Measurements from ENCODE around the gene TMEM167A. TPM values are rescaled to one million over a fixed set of nuclear protein-coding genes. Genes with fewer than 3 reads are reported as not detected.

TMEM167A gene
- total and polyA plus RNA-seq, 2 of the 4 experiments (the other 2 are of a cell fraction) = 34.6 to 45.1 TPM

- no peak overlapping the region for H3K4ac ChIP-seq (ENCODE audit: low read depth, low read length)
- H3K27ac ChIP-seq (ENCODE audit: insufficient read depth, low read length) = no peak overlapping the region
- H4K20me1 ChIP-seq (ENCODE audit: insufficient read depth, low read length) = no peaks in the 10 kb centered on the region
- H3K9me3 ChIP-seq (ENCODE audit: control insufficient read depth, insufficient read depth, low read length) = no peaks in the 10 kb centered on the region
- H3K36me3 ChIP-seq (ENCODE audit: control insufficient read depth, insufficient read depth, low read length) = no peaks in the 10 kb centered on the region
- intact Hi-C loops (cut with micrococcal nuclease) (no loop called here), in situ Hi-C loops (cut with MboI; ENCODE audit: low sequenced_read_pairs) (no loop called here), dilution Hi-C loops (cut with HindIII; ENCODE audit: low sequenced_read_pairs, unreplicated experiment) (no loop called here)
- no peak overlapping the region for H4K91ac ChIP-seq (ENCODE audit: insufficient read depth, low read depth, low read length)
- H2BK5ac ChIP-seq (ENCODE audit: low read depth, low read length, poor library complexity, severe bottlenecking) = no peak overlapping the region
- H2BK15ac ChIP-seq (ENCODE audit: low read depth, low read length) = no peak overlapping the region
- no peak overlapping the region for H4K5ac ChIP-seq (ENCODE audit: low read depth, low read length)
- H2AFZ ChIP-seq (replicated peaks; ENCODE audit: low read length, poor library complexity) = no peak overlapping the region
- H2BK20ac ChIP-seq (ENCODE audit: low read depth, low read length) = no peak overlapping the region
- H3K4me3 ChIP-seq (ENCODE audit: insufficient read depth, low read depth, low read length) = no peak overlapping the region
- TF ChIP-seq RFX5 (IDR thresholded peaks at IDR 0.05; ENCODE audit: low read depth, low read length) (no peak), MAFK (IDR thresholded peaks at IDR 0.05; ENCODE audit: low read depth, low read length) (no peak), ELK1 (IDR thresholded peaks at IDR 0.05; ENCODE audit: borderline replicate concordance, low read depth, low read length) (no peak), NFE2L2 (IDR thresholded peaks at IDR 0.05; ENCODE audit: low read depth, low read length) (no peak), RAD21 (IDR thresholded peaks at IDR 0.05; ENCODE audit: low read length) (no peak), CHD1 (IDR thresholded peaks at IDR 0.05; ENCODE audit: low read depth, low read length) (no peak), FOS (IDR thresholded peaks at IDR 0.05; ENCODE audit: low read depth, low read length) (no peak), MAZ (IDR thresholded peaks at IDR 0.05; ENCODE audit: borderline replicate concordance, low read depth, low read length) (no peak), POLR2A (IDR thresholded peaks at IDR 0.05; ENCODE audit: low read depth, low read length) (no peak), CEBPB (IDR thresholded peaks at IDR 0.05; ENCODE audit: low read depth, low read length) (no peak), MXI1 (IDR thresholded peaks at IDR 0.05; ENCODE audit: borderline replicate concordance, low read depth, low read length) (no peak), SMC3 (IDR thresholded peaks at IDR 0.05; ENCODE audit: low read depth, low read length) (no peak), RCOR1 (IDR thresholded peaks at IDR 0.05; ENCODE audit: insufficient replicate concordance, low read length) (no peak), BHLHE40 (IDR thresholded peaks at IDR 0.05; ENCODE audit: low read depth, low read length) (no peak)
- TF ChIP-seq, protein P1, sequence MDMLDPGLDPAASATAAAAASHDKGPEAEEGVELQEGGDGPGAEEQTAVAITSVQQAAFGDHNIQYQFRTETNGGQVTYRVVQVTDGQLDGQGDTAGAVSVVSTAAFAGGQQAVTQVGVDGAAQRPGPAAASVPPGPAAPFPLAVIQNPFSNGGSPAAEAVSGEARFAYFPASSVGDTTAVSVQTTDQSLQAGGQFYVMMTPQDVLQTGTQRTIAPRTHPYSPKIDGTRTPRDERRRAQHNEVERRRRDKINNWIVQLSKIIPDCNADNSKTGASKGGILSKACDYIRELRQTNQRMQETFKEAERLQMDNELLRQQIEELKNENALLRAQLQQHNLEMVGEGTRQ (IDR thresholded peaks at IDR 0.05; ENCODE audit: low read depth, low read length) = no peak
- TF ChIP-seq, protein P2, sequence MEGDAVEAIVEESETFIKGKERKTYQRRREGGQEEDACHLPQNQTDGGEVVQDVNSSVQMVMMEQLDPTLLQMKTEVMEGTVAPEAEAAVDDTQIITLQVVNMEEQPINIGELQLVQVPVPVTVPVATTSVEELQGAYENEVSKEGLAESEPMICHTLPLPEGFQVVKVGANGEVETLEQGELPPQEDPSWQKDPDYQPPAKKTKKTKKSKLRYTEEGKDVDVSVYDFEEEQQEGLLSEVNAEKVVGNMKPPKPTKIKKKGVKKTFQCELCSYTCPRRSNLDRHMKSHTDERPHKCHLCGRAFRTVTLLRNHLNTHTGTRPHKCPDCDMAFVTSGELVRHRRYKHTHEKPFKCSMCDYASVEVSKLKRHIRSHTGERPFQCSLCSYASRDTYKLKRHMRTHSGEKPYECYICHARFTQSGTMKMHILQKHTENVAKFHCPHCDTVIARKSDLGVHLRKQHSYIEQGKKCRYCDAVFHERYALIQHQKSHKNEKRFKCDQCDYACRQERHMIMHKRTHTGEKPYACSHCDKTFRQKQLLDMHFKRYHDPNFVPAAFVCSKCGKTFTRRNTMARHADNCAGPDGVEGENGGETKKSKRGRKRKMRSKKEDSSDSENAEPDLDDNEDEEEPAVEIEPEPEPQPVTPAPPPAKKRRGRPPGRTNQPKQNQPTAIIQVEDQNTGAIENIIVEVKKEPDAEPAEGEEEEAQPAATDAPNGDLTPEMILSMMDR (conservative IDR thresholded peaks at IDR 0.05; ENCODE audit: low read depth, low read length) = no peak
- no peak overlapping the region for H3K56ac ChIP-seq (ENCODE audit: extremely low read depth, insufficient read depth, low read length)
- H3K18ac ChIP-seq (ENCODE audit: low read depth, low read length) = no peak overlapping the region
- ChIA-PET POLR2A (ENCODE audit: unreplicated experiment) (no interaction called here), CTCF (no interaction called here)
- no TSS peak for BruUV-seq (replicated peaks)
- H3K27me3 ChIP-seq (ENCODE audit: control insufficient read depth, insufficient read depth, low read length) = no peaks in the 10 kb centered on the region
- H3K4me2 ChIP-seq (ENCODE audit: low read depth, low read length) = no peak overlapping the region
- H3K79me1 ChIP-seq (ENCODE audit: low read depth in 1 of 2, low read length in 2 of 2) = no peaks in the 10 kb centered on the region
- no peak overlapping the region for H4K8ac ChIP-seq (ENCODE audit: low read depth in 2 of 2, low read length in 2 of 2)
- no peak overlapping the region for H2BK120ac ChIP-seq (ENCODE audit: low read depth, low read length)
- H2AK5ac ChIP-seq (ENCODE audit: low read depth, low read length) = no peak overlapping the region
- DNase-seq (no peak), ATAC-seq (ENCODE audit: low read depth) (no peak)
- no peaks in the 10 kb centered on the region for H3K4me1 ChIP-seq (ENCODE audit: control insufficient read depth, insufficient read depth, low read length)
- H3K23ac ChIP-seq (ENCODE audit: low read depth, low read length) = no peak overlapping the region
- no CpG with 5 or more reads among the region's 1 CpG for WGBS, 2 experiments (ENCODE audit: extremely low coverage in 2 of 2, insufficient read length in 1 of 2)
- no peaks in the 10 kb centered on the region for H3K9me1 ChIP-seq (ENCODE audit: insufficient read depth, low read length)
- H3K9ac ChIP-seq (ENCODE audit: low read depth, low read length) = no peak overlapping the region
- no peak overlapping the region for H2AK9ac ChIP-seq (replicated peaks; ENCODE audit: low read depth, low read length, poor library complexity)
- H3K14ac ChIP-seq (replicated peaks; ENCODE audit: low read depth, low read length) = no peak overlapping the region
Measured at GRCh38 chr5:83007755-83008154, 69.4 kb downstream of the TMEM167A start.

Measured in IMR-90 (cell line).